IMR-90 (cell line): ENCODE measurements around the gene EML5. TPM values are rescaled to one million over a fixed set of nuclear protein-coding genes. Genes with fewer than 3 reads are reported as not detected.

Experiments
- ATAC-seq: fragments of 200-7000 bp; cut with Tn5 transposase; 2 replicates; pipeline ENCODE4 v1.9.1; 2020; ENCODE audit warnings: low read depth, mild to moderate bottlenecking, moderate library complexity
- BruUV-seq: library from RNA; stranded (reverse); fragments of 400-500 nt; replicated peaks from 2 replicates; lab custom pipeline; 2021; lab: Mats Ljungman, UMichigan
- CTCF ChIA-PET: fragments of 300-600 bp; formaldehyde crosslinking; extraction: SDS; loops from one replicate; lab custom pipeline; 2021; ENCODE audit warnings: antibody characterized with exemption; lab: Yijun Ruan, JAX
- POLR2A ChIA-PET: fragments of 300-600 bp; sonication (Branson Sonifier 250); formaldehyde crosslinking; loops from one replicate; lab custom pipeline; 2022; ENCODE audit warnings: antibody characterized with exemption; ENCODE audit not compliant: unreplicated experiment; lab: Charles Lee
- DNase-seq: peaks from one replicate; pipeline ENCODE4 v3.0.0; 2013
- H2AFZ ChIP-seq: replicated peaks from 2 replicates; pipeline ENCODE3; 2013; ENCODE audit warnings: low read length, mild to moderate bottlenecking; ENCODE audit not compliant: poor library complexity
- H2AK5ac ChIP-seq: 2 replicates; pipeline ENCODE4 v1.6.1; 2013; ENCODE audit warnings: low read depth, low read length, inconsistent platforms
- H2AK9ac ChIP-seq: replicated peaks from 2 replicates; pipeline ENCODE3; 2013; ENCODE audit warnings: mild to moderate bottlenecking, low read depth, low read length, moderate library complexity; ENCODE audit not compliant: poor library complexity
- H2BK120ac ChIP-seq: 2 replicates; pipeline ENCODE4 v1.6.1; 2013; ENCODE audit warnings: low read depth, low read length, inconsistent platforms
- H2BK15ac ChIP-seq: 3 replicates; pipeline ENCODE4 v1.6.1; 2013; ENCODE audit warnings: low read depth, low read length, inconsistent platforms
- H2BK20ac ChIP-seq: 2 replicates; pipeline ENCODE4 v1.6.1; 2013; ENCODE audit warnings: low read depth, mild to moderate bottlenecking, inconsistent platforms, low read length, moderate library complexity
- H2BK5ac ChIP-seq: 2 replicates; pipeline ENCODE4 v1.6.1; 2013; ENCODE audit warnings: mild to moderate bottlenecking, low read depth, low read length, inconsistent platforms; ENCODE audit not compliant: poor library complexity, severe bottlenecking
- H3K14ac ChIP-seq: replicated peaks from 2 replicates; pipeline ENCODE4 v1.6.1; 2013; ENCODE audit warnings: low read depth, low read length, inconsistent platforms
- H3K18ac ChIP-seq: 2 replicates; pipeline ENCODE4 v1.6.1; 2013; ENCODE audit warnings: low read depth, low read length, control low read depth
- H3K23ac ChIP-seq: 2 replicates; pipeline ENCODE4 v1.6.1; 2013; ENCODE audit warnings: low read depth, low read length, inconsistent platforms
- H3K27ac ChIP-seq: 2 replicates; pipeline ENCODE4 v1.5.1; 2013; ENCODE audit warnings: mild to moderate bottlenecking, control low read depth, low read length; ENCODE audit not compliant: insufficient read depth
- H3K27me3 ChIP-seq: 2 replicates; pipeline ENCODE4 v1.6.1; 2013; ENCODE audit warnings: low read length; ENCODE audit not compliant: control insufficient read depth, insufficient read depth
- H3K36me3 ChIP-seq: 2 replicates; pipeline ENCODE4 v1.6.1; 2013; ENCODE audit warnings: low read length, mixed read lengths; ENCODE audit not compliant: control insufficient read depth, insufficient read depth
- H3K4ac ChIP-seq: 2 replicates; pipeline ENCODE4 v1.6.1; 2013; ENCODE audit warnings: low read depth, low read length, inconsistent platforms
- H3K4me1 ChIP-seq: 2 replicates; pipeline ENCODE4 v1.6.1; 2013; ENCODE audit warnings: low read length, mixed read lengths; ENCODE audit not compliant: control insufficient read depth, insufficient read depth
- H3K4me2 ChIP-seq: 2 replicates; pipeline ENCODE4 v1.6.1; 2013; ENCODE audit warnings: low read depth, mild to moderate bottlenecking, control low read depth, low read length, moderate library complexity
- H3K4me3 ChIP-seq: 2 replicates; pipeline ENCODE4 v1.5.1; 2013; ENCODE audit warnings: low read depth, mild to moderate bottlenecking, control low read depth, low read length, moderate library complexity; ENCODE audit not compliant: insufficient read depth
- H3K56ac ChIP-seq: 2 replicates; pipeline ENCODE4 v1.6.1; 2013; ENCODE audit warnings: low read length, inconsistent platforms; ENCODE audit not compliant: insufficient read depth; ENCODE audit errors: extremely low read depth
- H3K79me1 ChIP-seq, 2 experiments: 2 replicates each; pipeline ENCODE4 v1.6.1; 2013; ENCODE audit warnings: low read length in 2 of 2, inconsistent platforms in 1 of 2, low read depth in 1 of 2
- H3K9ac ChIP-seq: 2 replicates; pipeline ENCODE4 v1.6.1; 2013; ENCODE audit warnings: low read depth, low read length, control low read depth
- H3K9me1 ChIP-seq: 2 replicates; pipeline ENCODE4 v1.6.1; 2013; ENCODE audit warnings: low read length, inconsistent platforms; ENCODE audit not compliant: insufficient read depth
- H3K9me3 ChIP-seq: 2 replicates; pipeline ENCODE4 v1.6.1; 2013; ENCODE audit warnings: low read length; ENCODE audit not compliant: control insufficient read depth, insufficient read depth
- H4K20me1 ChIP-seq: 2 replicates; pipeline ENCODE4 v1.6.1; 2013; ENCODE audit warnings: low read length, inconsistent platforms; ENCODE audit not compliant: insufficient read depth
- H4K5ac ChIP-seq: 2 replicates; pipeline ENCODE4 v1.6.1; 2013; ENCODE audit warnings: mild to moderate bottlenecking, low read depth, low read length, control low read depth
- H4K8ac ChIP-seq, 2 experiments: 2 replicates each; pipeline ENCODE4 v1.6.1; 2013; ENCODE audit warnings: low read depth in 2 of 2, low read length in 2 of 2, control low read depth in 1 of 2, inconsistent platforms in 1 of 2
- H4K91ac ChIP-seq: 2 replicates; pipeline ENCODE4 v1.6.1; 2013; ENCODE audit warnings: low read depth, low read length, inconsistent platforms; ENCODE audit not compliant: insufficient read depth
- MAFK ChIP-seq: IDR thresholded peaks from 2 replicates; pipeline ENCODE4 v1.6.1; 2012; ENCODE audit warnings: low read depth, low read length, improper control_type of control experiment
- RAD21 ChIP-seq: IDR thresholded peaks from 2 replicates; pipeline ENCODE4 v1.6.1; 2012; ENCODE audit warnings: low read length, improper control_type of control experiment
- WGBS, 2 experiments: methylation state at CpG; one replicate each; pipeline versions ENCODE4 v1.1.5 to v1.1.7; 2013; ENCODE audit warnings: missing lambda C conversion rate in 2 of 2; ENCODE audit not compliant: insufficient read length in 1 of 2; ENCODE audit errors: extremely low coverage in 2 of 2; 5-methylcytosine and 5-hydroxymethylcytosine counted together
- dilution Hi-C: fragments of 300-500 bp; cut with HindIII; formaldehyde crosslinking; loops from one replicate; pipeline ENCODE4 v1.14.3; 2018; ENCODE audit warnings: low sequenced_read_pairs; ENCODE audit not compliant: unreplicated experiment
- in situ Hi-C: fragments of 300-500 bp; cut with MboI; formaldehyde crosslinking; loops from 3 replicates; pipeline ENCODE4 v1.14.3; 2019; ENCODE audit warnings: low sequenced_read_pairs, inconsistent platforms, mixed read lengths
- intact Hi-C: fragments of 100-400 bp; cut with micrococcal nuclease; formaldehyde crosslinking; loops from 2 replicates; pipeline ENCODE4 v1.10.0; 2022
- polyA plus RNA-seq, 3 experiments: library from polyadenylated mRNA; depleted of rRNA; stranded (reverse); fragments of >200 nt; gene quantifications; 2 replicates each; pipeline ENCODE4 v1.2.3, GENCODE V29; 2012; ENCODE audit warnings: low replicate concordance in 1 of 3
- total RNA-seq: library from RNA; depleted of rRNA; stranded (reverse); fragments of >200 nt; gene quantifications from 2 replicates; pipeline ENCODE4 v1.2.3, GENCODE V29; 2012

EML5 gene
- total and polyA plus RNA-seq, 2 of the 4 experiments (the other 2 are of a cell fraction): 8.1 to 22.2 TPM

GRCh38 chr14:88842414-88842813 lies 49.7 kb upstream of the EML5 start:
- H2BK15ac ChIP-seq: 0 out of 3 replicates have a peak overlapping the region, but pooled peaks have one; percentile 81
- no peaks in the 10 kb centered on the region for H4K20me1 ChIP-seq
- H2AK9ac ChIP-seq: no peak overlapping the region
- H3K56ac ChIP-seq: peak overlapping the region; percentile 37; the same call in 1 of the 2 replicates
- POLR2A ChIA-PET: interaction anchor here (0.5 kb wide), 1 partner anchor 16 kb away, joined by 20 read pairs; no protein-coding TSS in a partner anchor
- DNase-seq (no peak), ATAC-seq (no peak; the same call in 1 of the 2 replicates)
- dilution Hi-C loops: no loop called here
- peak overlapping the region; percentile 86 for H2BK5ac ChIP-seq
- H3K9me3 ChIP-seq: no peaks in the 10 kb centered on the region
- H3K27me3 ChIP-seq: no peaks in the 10 kb centered on the region
- peaks cover 10 to 37% of the 10 kb centered on the region in 2 experiments for H3K79me1 ChIP-seq
- peak overlapping the region; percentile 82 for H2BK120ac ChIP-seq
- peak overlapping the region; percentile 54; the same call in 1 of the 2 replicates for H3K4me2 ChIP-seq
- peak overlapping the region; percentile 69; the same call in 1 of the 2 replicates for H3K18ac ChIP-seq
- intact Hi-C loops: loop anchor here (10.0 kb wide), 1 partner anchor 172 kb away; no protein-coding TSS in a partner anchor
- TF ChIP-seq MAFK (no peak), RAD21 (no peak)
- CTCF ChIA-PET: interaction anchor here (1.2 kb wide), 1 partner anchor 175 kb away, joined by 3 read pairs; no protein-coding TSS in a partner anchor
- H3K23ac ChIP-seq: peak overlapping the region; percentile 74; the same call in 1 of the 2 replicates
- H3K4me3 ChIP-seq: no peak overlapping the region
- in situ Hi-C loops: no loop called here
- H3K4ac ChIP-seq: peak overlapping the region; percentile 63; the same call in 1 of the 2 replicates
- peak overlapping the region; percentile 87; the same call in 1 of the 2 replicates for H4K5ac ChIP-seq
- no peak overlapping the region; the same call in 1 of the 2 replicates for H2AK5ac ChIP-seq
- H2AFZ ChIP-seq: no peak overlapping the region
- H4K8ac ChIP-seq: peak overlapping the region; percentile 66 to 84
- no peak overlapping the region for H3K27ac ChIP-seq
- peaks cover 5% of the 10 kb centered on the region for H3K36me3 ChIP-seq
- no CpG with 5 or more reads among the region's 1 CpG for WGBS, 2 experiments
- no peaks in the 10 kb centered on the region; the same call in 1 of the 2 replicates for H3K9me1 ChIP-seq
- no peak overlapping the region for H3K9ac ChIP-seq
- peak overlapping the region; percentile 67 for H4K91ac ChIP-seq
- H3K14ac ChIP-seq: peak overlapping the region; percentile 75
- no TSS peak for BruUV-seq
- H2BK20ac ChIP-seq: peak overlapping the region; percentile 90
- H3K4me1 ChIP-seq: peaks cover 8% of the 10 kb centered on the region; the same call in 1 of the 2 replicates
